K562 (cell line): ENCODE results near the gene ASIC3. TPM values are rescaled to one million over a fixed set of nuclear protein-coding genes. Genes with fewer than 3 reads are reported as not detected.

Experiments
- CHCHD3 ChIP-seq: fragments of 250-450 bp; sonication (Bioruptor Pico); IDR thresholded peaks from 2 replicates; pipeline ENCODE4 v2.1.2; 2022; ENCODE audit warnings: mild to moderate bottlenecking
- CREB1 ChIP-seq, 2 experiments: sonication (generic) in 1 of 2; formaldehyde crosslinking in 1 of 2; IDR thresholded peaks; 2 replicates each; pipeline versions ENCODE4 v1.6.1 to v1.8.0; 2012 to 2022; ENCODE audit warnings: inconsistent platforms in 1 of 2, mild to moderate bottlenecking in 1 of 2, missing genetic modification reagents in 1 of 2, moderate library complexity in 1 of 2
- CREBBP ChIP-seq: IDR thresholded peaks from one replicate; pipeline ENCODE4 v1.6.1; 2012; ENCODE audit warnings: low read depth, mild to moderate bottlenecking, control low read depth, inconsistent platforms, low read length
- FIP1L1 ChIP-seq: fragments of 200-400 bp; formaldehyde crosslinking; IDR thresholded peaks from 2 replicates; pipeline ENCODE4 v1.6.1; 2018; ENCODE audit warnings: mild to moderate bottlenecking, low read depth, low read length; ENCODE audit not compliant: poor library complexity, severe bottlenecking
- HNRNPLL ChIP-seq: fragments of 200-400 bp; formaldehyde crosslinking; IDR thresholded peaks from 2 replicates; pipeline ENCODE4 v1.6.1; 2017; ENCODE audit warnings: low read length, low read depth, mild to moderate bottlenecking; ENCODE audit not compliant: poor library complexity, severe bottlenecking
- IRF1 ChIP-seq: sonication (generic); formaldehyde crosslinking; IDR thresholded peaks from 2 replicates; pipeline ENCODE4 v1.8.0; 2022; ENCODE audit warnings: missing genetic modification reagents, mild to moderate bottlenecking, borderline replicate concordance
- NCOA2 ChIP-seq, 2 experiments: fragments of 450-650 bp; IDR thresholded peaks; 2 replicates each; pipeline ENCODE4 v1.6.1; 2018; ENCODE audit warnings: mild to moderate bottlenecking in 2 of 2, moderate library complexity in 1 of 2; ENCODE audit not compliant: partially characterized antibody in 2 of 2
- NFYB ChIP-seq: IDR thresholded peaks from 2 replicates; pipeline ENCODE4 v1.6.1; 2011; ENCODE audit warnings: mild to moderate bottlenecking, moderate library complexity; ENCODE audit not compliant: insufficient read length; ENCODE audit errors: extremely low read depth
- PHF8 ChIP-seq: fragments of 200-600 bp; sonication (generic); IDR thresholded peaks from 2 replicates; pipeline ENCODE4 v1.6.1; 2012; ENCODE audit warnings: mixed run types, mild to moderate bottlenecking, inconsistent platforms, low read length, moderate library complexity, borderline replicate concordance
- TCF3 ChIP-seq: sonication (generic); formaldehyde crosslinking; IDR thresholded peaks from 2 replicates; pipeline ENCODE4 v1.4.0; 2020; ENCODE audit warnings: mild to moderate bottlenecking, missing genetic modification reagents
- XRCC5 ChIP-seq: fragments of 200-400 bp; formaldehyde crosslinking; IDR thresholded peaks from 2 replicates; pipeline ENCODE4 v1.6.1; 2017; ENCODE audit warnings: low read depth, mild to moderate bottlenecking, low read length
- ZNF384 ChIP-seq: IDR thresholded peaks from 2 replicates; pipeline ENCODE4 v1.6.1; 2012; ENCODE audit warnings: low read depth, low read length, improper control_type of control experiment
- ZNF395 ChIP-seq: fragments of 200-800 bp; sonication (Bioruptor generic); IDR thresholded peaks from 2 replicates; pipeline ENCODE4 v1.6.1; 2017; ENCODE audit warnings: missing genetic modification characterization, missing compliant biosample characterization
- ZNF766 ChIP-seq: fragments of 200-800 bp; sonication (Bioruptor generic); conservative IDR thresholded peaks from 2 replicates; pipeline ENCODE4 v1.6.1; 2016; ENCODE audit warnings: missing genetic modification characterization, missing compliant biosample characterization
- ZNF830 ChIP-seq: fragments of 250-450 bp; sonication (Bioruptor Pico); IDR thresholded peaks from 2 replicates; pipeline ENCODE4 v1.5.0; 2021; ENCODE audit warnings: mild to moderate bottlenecking
- polyA plus RNA-seq, 8 experiments: library from polyadenylated mRNA; depleted of rRNA in 4 of 8; stranded (reverse) in 5 of 8; unstranded in 3 of 8; fragments of >200 nt; fragmentation: Nextera tagmentation in 2 of 8; fragmentation: Illumina TruSeq in 1 of 8; extraction: Ambion mirVana in 2 of 8; extraction: Trizol in 1 of 8; gene quantifications; 2 replicates each; pipeline versions ENCODE4 v1.2.1 to v1.2.3, GENCODE V29; 2011 to 2014; ENCODE audit warnings: inconsistent platforms in 1 of 8, missing spikeins in 1 of 8
- total RNA-seq, 7 experiments: library from RNA; depleted of rRNA in 6 of 7; stranded (reverse); fragments of >200 nt in 6 of 7; fragmentation: Illumina TruSeq in 2 of 7; extraction: Trizol in 2 of 7; gene quantifications; 2 replicates each; pipeline versions ENCODE4 v1.2.1 to v1.2.3, GENCODE V29; 2011 to 2021; ENCODE audit warnings: low replicate concordance in 1 of 7
- TF ChIP-seq, protein P1 (sequence below): sonication (generic); formaldehyde crosslinking; IDR thresholded peaks from 2 replicates; pipeline ENCODE4 v1.8.0; 2023; ENCODE audit warnings: mild to moderate bottlenecking, missing genetic modification reagents
- TF ChIP-seq, protein P2 (sequence below), 3 experiments: IDR thresholded peaks in 2 of 3; conservative IDR thresholded peaks in 1 of 3; 2 replicates each; pipeline ENCODE4 v1.5.1; 2011 to 2012; ENCODE audit warnings: low read length in 3 of 3, mild to moderate bottlenecking in 3 of 3, control low read depth in 2 of 3, improper control_type of control experiment in 1 of 3, inconsistent platforms in 1 of 3, low read depth in 1 of 3, mixed read lengths in 1 of 3, moderate library complexity in 1 of 3; ENCODE audit not compliant: insufficient read depth in 2 of 3
- TF ChIP-seq, protein P3 (sequence below): fragments of 450-650 bp; IDR thresholded peaks from 2 replicates; pipeline ENCODE4 v1.6.1; 2017; ENCODE audit warnings: antibody characterized with exemption, mild to moderate bottlenecking

The ASIC3 gene
- total and polyA plus RNA-seq, 9 of the 15 experiments (the other 6 are each of a cell fraction or from before 2014, with no cell fraction given): 0.11 to 5.0 (median 0.87) TPM

- no peak for TF ChIP-seq FIP1L1
- no peak for TF ChIP-seq CREBBP
- TF ChIP-seq, protein P1, sequence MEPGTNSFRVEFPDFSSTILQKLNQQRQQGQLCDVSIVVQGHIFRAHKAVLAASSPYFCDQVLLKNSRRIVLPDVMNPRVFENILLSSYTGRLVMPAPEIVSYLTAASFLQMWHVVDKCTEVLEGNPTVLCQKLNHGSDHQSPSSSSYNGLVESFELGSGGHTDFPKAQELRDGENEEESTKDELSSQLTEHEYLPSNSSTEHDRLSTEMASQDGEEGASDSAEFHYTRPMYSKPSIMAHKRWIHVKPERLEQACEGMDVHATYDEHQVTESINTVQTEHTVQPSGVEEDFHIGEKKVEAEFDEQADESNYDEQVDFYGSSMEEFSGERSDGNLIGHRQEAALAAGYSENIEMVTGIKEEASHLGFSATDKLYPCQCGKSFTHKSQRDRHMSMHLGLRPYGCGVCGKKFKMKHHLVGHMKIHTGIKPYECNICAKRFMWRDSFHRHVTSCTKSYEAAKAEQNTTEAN: peak; percentile 71; the same call in 1 of the 2 replicates
- TF ChIP-seq IRF1: no peak
- no peak for TF ChIP-seq ZNF830 (CRISPR knock-in tag)
- no peak for TF ChIP-seq ZNF384
- TF ChIP-seq, protein P2, sequence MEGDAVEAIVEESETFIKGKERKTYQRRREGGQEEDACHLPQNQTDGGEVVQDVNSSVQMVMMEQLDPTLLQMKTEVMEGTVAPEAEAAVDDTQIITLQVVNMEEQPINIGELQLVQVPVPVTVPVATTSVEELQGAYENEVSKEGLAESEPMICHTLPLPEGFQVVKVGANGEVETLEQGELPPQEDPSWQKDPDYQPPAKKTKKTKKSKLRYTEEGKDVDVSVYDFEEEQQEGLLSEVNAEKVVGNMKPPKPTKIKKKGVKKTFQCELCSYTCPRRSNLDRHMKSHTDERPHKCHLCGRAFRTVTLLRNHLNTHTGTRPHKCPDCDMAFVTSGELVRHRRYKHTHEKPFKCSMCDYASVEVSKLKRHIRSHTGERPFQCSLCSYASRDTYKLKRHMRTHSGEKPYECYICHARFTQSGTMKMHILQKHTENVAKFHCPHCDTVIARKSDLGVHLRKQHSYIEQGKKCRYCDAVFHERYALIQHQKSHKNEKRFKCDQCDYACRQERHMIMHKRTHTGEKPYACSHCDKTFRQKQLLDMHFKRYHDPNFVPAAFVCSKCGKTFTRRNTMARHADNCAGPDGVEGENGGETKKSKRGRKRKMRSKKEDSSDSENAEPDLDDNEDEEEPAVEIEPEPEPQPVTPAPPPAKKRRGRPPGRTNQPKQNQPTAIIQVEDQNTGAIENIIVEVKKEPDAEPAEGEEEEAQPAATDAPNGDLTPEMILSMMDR (IDR thresholded peaks at IDR 0.05 in 2 of 3, conservative IDR thresholded peaks at IDR 0.05 in 1 of 3; ENCODE audit: insufficient read depth in 2 of 3, low read depth in 1 of 3, low read length in 3 of 3): peak; percentile 86 to 96 (median 88)
- TF ChIP-seq, protein P3, sequence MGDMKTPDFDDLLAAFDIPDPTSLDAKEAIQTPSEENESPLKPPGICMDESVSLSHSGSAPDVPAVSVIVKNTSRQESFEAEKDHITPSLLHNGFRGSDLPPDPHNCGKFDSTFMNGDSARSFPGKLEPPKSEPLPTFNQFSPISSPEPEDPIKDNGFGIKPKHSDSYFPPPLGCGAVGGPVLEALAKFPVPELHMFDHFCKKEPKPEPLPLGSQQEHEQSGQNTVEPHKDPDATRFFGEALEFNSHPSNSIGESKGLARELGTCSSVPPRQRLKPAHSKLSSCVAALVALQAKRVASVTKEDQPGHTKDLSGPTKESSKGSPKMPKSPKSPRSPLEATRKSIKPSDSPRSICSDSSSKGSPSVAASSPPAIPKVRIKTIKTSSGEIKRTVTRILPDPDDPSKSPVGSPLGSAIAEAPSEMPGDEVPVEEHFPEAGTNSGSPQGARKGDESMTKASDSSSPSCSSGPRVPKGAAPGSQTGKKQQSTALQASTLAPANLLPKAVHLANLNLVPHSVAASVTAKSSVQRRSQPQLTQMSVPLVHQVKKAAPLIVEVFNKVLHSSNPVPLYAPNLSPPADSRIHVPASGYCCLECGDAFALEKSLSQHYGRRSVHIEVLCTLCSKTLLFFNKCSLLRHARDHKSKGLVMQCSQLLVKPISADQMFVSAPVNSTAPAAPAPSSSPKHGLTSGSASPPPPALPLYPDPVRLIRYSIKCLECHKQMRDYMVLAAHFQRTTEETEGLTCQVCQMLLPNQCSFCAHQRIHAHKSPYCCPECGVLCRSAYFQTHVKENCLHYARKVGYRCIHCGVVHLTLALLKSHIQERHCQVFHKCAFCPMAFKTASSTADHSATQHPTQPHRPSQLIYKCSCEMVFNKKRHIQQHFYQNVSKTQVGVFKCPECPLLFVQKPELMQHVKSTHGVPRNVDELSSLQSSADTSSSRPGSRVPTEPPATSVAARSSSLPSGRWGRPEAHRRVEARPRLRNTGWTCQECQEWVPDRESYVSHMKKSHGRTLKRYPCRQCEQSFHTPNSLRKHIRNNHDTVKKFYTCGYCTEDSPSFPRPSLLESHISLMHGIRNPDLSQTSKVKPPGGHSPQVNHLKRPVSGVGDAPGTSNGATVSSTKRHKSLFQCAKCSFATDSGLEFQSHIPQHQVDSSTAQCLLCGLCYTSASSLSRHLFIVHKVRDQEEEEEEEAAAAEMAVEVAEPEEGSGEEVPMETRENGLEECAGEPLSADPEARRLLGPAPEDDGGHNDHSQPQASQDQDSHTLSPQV: no peak
- TF ChIP-seq HNRNPLL: no peak
- TF ChIP-seq TCF3 (CRISPR knock-in tag): peak; percentile 16; the same call in 1 of the 2 replicates
- no peak for TF ChIP-seq PHF8
- peak; percentile 84 for TF ChIP-seq ZNF766 (CRISPR knock-in tag)
- TF ChIP-seq NCOA2 (IDR thresholded peaks at IDR 0.05; ENCODE audit: partially characterized antibody in 2 of 2): no peak
- no peak for TF ChIP-seq NFYB
- TF ChIP-seq CHCHD3 (CRISPR knock-in tag): no peak
- no peak for TF ChIP-seq ZNF395 (CRISPR knock-in tag)
- TF ChIP-seq CREB1 (IDR thresholded peaks at IDR 0.05): no peak
- no peak for TF ChIP-seq CREB1 (CRISPR knock-in tag; IDR thresholded peaks at IDR 0.05)
- peak; percentile 66; the same call in 1 of the 2 replicates for TF ChIP-seq XRCC5
Measured at GRCh38 chr7:151091431-151091830, 43.1 kb downstream of the ASIC3 start (continued).
